ENCODE results near the gene ELF3. TPM values are rescaled to one million over a fixed set of nuclear protein-coding genes. Genes with fewer than 3 reads are reported as not detected.

Gene ELF3
- total RNA-seq (2022; extraction: Qiagen RNA extraction) = 101 to 133 TPM (median 107 TPM) in 5 replicates

DNA sequence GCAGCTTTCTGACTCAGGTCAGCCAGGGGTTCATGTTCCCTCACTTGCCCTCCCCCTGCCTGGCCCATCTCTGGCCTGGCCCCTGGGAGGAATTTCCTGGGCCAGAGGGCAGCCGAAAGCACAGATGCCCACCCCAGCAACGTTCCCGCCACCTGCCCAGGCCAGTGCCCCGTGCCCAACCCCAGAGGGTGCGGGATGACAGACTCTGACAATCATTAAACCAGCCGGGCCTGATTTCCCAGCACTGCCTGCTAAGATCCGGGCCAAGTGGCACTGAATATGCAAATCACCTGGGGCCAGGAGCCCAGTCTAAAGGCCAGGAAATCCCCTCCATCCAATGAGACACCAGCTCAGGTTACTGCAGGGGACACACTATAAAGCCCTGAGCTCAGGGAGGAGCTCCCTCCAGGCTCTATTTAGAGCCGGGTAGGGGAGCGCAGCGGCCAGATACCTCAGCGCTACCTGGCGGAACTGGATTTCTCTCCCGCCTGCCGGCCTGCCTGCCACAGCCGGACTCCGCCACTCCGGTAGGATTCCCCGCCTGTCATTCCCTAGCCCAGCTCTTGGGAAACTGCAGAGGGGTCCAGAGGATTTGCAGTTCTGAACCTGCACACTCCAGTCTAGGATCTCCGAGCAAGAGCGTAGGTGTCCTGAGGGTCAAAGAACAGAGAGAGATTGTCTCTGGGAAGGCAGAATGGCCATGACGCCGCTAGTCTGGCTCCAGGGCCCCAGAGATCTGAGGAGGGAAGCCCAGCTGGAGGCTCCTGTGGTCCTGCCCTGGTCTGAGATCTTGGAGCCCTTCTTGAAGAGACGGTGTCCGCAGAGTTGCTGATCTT lies at the start of gene ELF3:
TSS of gene ELF3 (plus strand) at position 408 of the 836 bp plus-strand sequence. CDS start 550 bp downstream, outside the sequence.

DNA sequence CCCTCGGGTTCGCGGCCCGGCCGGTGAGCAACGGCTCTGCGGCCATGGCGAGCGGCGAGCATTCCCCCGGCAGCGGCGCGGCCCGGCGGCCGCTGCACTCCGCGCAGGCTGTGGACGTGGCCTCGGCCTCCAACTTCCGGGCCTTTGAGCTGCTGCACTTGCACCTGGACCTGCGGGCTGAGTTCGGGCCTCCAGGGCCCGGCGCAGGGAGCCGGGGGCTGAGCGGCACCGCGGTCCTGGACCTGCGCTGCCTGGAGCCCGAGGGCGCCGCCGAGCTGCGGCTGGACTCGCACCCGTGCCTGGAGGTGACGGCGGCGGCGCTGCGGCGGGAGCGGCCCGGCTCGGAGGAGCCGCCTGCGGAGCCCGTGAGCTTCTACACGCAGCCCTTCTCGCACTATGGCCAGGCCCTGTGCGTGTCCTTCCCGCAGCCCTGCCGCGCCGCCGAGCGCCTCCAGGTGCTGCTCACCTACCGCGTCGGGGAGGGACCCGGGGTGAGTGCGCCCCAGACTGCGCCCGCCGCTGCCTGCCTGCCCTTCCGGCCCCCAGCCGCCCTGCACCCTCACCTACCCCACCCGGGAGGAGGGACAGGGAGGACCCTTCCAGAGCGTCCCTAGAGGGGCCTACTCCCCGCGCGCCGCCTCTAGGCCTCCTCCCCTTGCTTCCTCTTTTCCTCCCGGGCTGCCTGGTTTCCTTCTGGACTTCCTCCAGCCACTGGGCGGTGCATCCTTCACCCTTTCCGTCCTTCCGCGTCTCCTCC lies 27.6 kb upstream of the ELF3 start, which contains the start of gene RNPEP:
TSS of gene RNPEP (plus strand) at position 26 of the 757 bp plus-strand sequence. CDS start at position 45, 19 bp downstream.

Other genes starting within 250 kb of the ELF3 start
- 27.2 to 48.4 TPM (median 44.4 TPM) in 5 replicates for gene IPO9, start 181.4 kb upstream of the ELF3 start, total RNA-seq (2022; extraction: Qiagen RNA extraction)
- gene SHISA4, start 121.7 kb upstream of the ELF3 start, total RNA-seq (2022; extraction: Qiagen RNA extraction) = 12.2 to 19.4 TPM (median 17.2 TPM) in 5 replicates
- not detected in 5 replicates for gene LMOD1, start 64.0 kb upstream of the ELF3 start, total RNA-seq (2022; extraction: Qiagen RNA extraction)
- 85.2 to 152 TPM (median 97.7 TPM) in 5 replicates for gene TIMM17A, start 55.1 kb upstream of the ELF3 start, total RNA-seq (2022; extraction: Qiagen RNA extraction)
- gene RNPEP, start 27.9 kb upstream of the ELF3 start, total RNA-seq (2022; extraction: Qiagen RNA extraction) = 74.7 to 88.2 TPM (median 86.7 TPM) in 5 replicates
- gene GPR37L1, start 112.3 kb downstream of the ELF3 start, total RNA-seq (2022; extraction: Qiagen RNA extraction) = 0.12 to 0.18 TPM (median 0.14 TPM) in 5 replicates
- gene ARL8A, start 134.2 kb downstream of the ELF3 start, total RNA-seq (2022; extraction: Qiagen RNA extraction) = 44.8 to 60.7 TPM (median 52.4 TPM) in 5 replicates
- gene PTPN7, start 150.0 kb downstream of the ELF3 start, total RNA-seq (2022; extraction: Qiagen RNA extraction) = not detected in 5 replicates
- 0.54 to 1.3 TPM (median 0.66 TPM) in 5 replicates for gene LGR6, start 183.2 kb downstream of the ELF3 start, total RNA-seq (2022; extraction: Qiagen RNA extraction)